Smooth muscle cell (in vitro differentiated cells): ENCODE results near the gene SPARC. TPM values are rescaled to one million over a fixed set of nuclear protein-coding genes. Genes with fewer than 3 reads are reported as not detected.

Source experiments
- DNase-seq: peaks from one replicate; lab custom pipeline; 2025; ENCODE audit not compliant: unreplicated experiment; lab: John Stamatoyannopoulos, UW
- H2AFZ ChIP-seq: fragments of 200-600 bp; sonication (generic); 2 replicates; pipeline ENCODE4 v1.6.0; 2016; ENCODE audit warnings: antibody characterized with exemption, low read depth, mild to moderate bottlenecking
- H3F3A ChIP-seq: fragments of 200-600 bp; sonication (generic); 2 replicates; pipeline ENCODE4 v1.6.0; 2017; ENCODE audit warnings: antibody characterized with exemption, low read depth
- H3K27ac ChIP-seq: fragments of 200-600 bp; sonication (generic); 2 replicates; pipeline ENCODE4 v1.5.1; 2016; ENCODE audit warnings: low read depth, mild to moderate bottlenecking
- H3K27me3 ChIP-seq: fragments of 200-600 bp; sonication (generic); 2 replicates; pipeline ENCODE4 v1.6.1; 2016; ENCODE audit warnings: low read depth, mild to moderate bottlenecking
- H3K36me3 ChIP-seq: fragments of 200-600 bp; sonication (generic); 2 replicates; pipeline ENCODE4 v1.5.1; 2016; ENCODE audit warnings: low read depth
- H3K4me1 ChIP-seq: fragments of 200-600 bp; sonication (generic); 2 replicates; pipeline ENCODE4 v1.5.1; 2016; ENCODE audit warnings: low read depth
- H3K4me2 ChIP-seq: fragments of 200-600 bp; sonication (generic); 2 replicates; pipeline ENCODE4 v1.6.0; 2016; ENCODE audit warnings: mild to moderate bottlenecking
- H3K4me3 ChIP-seq: fragments of 200-600 bp; sonication (generic); 2 replicates; pipeline ENCODE4 v1.5.1; 2016; ENCODE audit warnings: mild to moderate bottlenecking
- H3K79me2 ChIP-seq: fragments of 200-600 bp; sonication (generic); 2 replicates; pipeline ENCODE4 v1.6.0; 2016; ENCODE audit warnings: low read depth, mild to moderate bottlenecking
- H3K9ac ChIP-seq: fragments of 200-600 bp; sonication (generic); 2 replicates; pipeline ENCODE4 v1.6.0; 2016; ENCODE audit warnings: low read depth
- H3K9me3 ChIP-seq: fragments of 200-600 bp; sonication (generic); replicated peaks from 2 replicates; pipeline ENCODE4 v1.5.1; 2016; ENCODE audit warnings: low read depth
- H4K20me1 ChIP-seq: fragments of 200-600 bp; sonication (generic); 2 replicates; pipeline ENCODE4 v1.6.0; 2016; ENCODE audit warnings: low read depth
- CTCF ChIP-seq: fragments of 200-600 bp; sonication (generic); IDR thresholded peaks from 2 replicates; pipeline ENCODE4 v1.5.1; 2017; ENCODE audit warnings: borderline replicate concordance, mild to moderate bottlenecking, antibody characterized with exemption; ENCODE audit not compliant: insufficient read depth, poor library complexity, severe bottlenecking
- WGBS: methylation state at CpG from one replicate; pipeline ENCODE4 v1.1.7; 2016; ENCODE audit warnings: low lambda C conversion rate; 5-methylcytosine and 5-hydroxymethylcytosine counted together
- polyA plus RNA-seq: library from polyadenylated mRNA; unstranded; fragments of >200 nt; fragmentation: Nextera tagmentation; extraction: Ambion mirVana; gene quantifications from 2 replicates; pipeline ENCODE4 v1.2.1, GENCODE V29; 2016
- total RNA-seq: library from RNA; depleted of rRNA; stranded (reverse); fragments of >200 nt; gene quantifications from 2 replicates; pipeline ENCODE4 v1.2.3, GENCODE V29; 2014

SPARC gene
- total RNA-seq: 7,113 and 8,137 TPM in 2 replicates
- 13,534 and 19,518 TPM in 2 replicates for polyA plus RNA-seq

GRCh38 chr5:151686674-151687407 is at the start of gene SPARC:
Gene SPARC (minus strand): TSS chr5:151686915. CDS start chr5:151676188, 10,727 bp downstream.
- under 1% methylated on average over 20 of the region's 22 CpGs for WGBS
- peaks cover 26% of the 10 kb centered on the region for H3K4me1 ChIP-seq
- H3K79me2 ChIP-seq: peaks cover 49% of the 10 kb centered on the region
- peak within 1 kb of the TSS; percentile 99 for H3K9ac ChIP-seq
- peak within 1 kb of the TSS; percentile 99 for H3K27ac ChIP-seq
- DNase-seq: peak; percentile 70
- H2AFZ ChIP-seq: no peak within 1 kb of the TSS
- TF ChIP-seq CTCF: no peak
- peak within 1 kb of the TSS; percentile 92 for H3K4me3 ChIP-seq
- H3K27me3 ChIP-seq: no peaks in the 10 kb centered on the region
- peaks cover 44% of the 10 kb centered on the region for H3F3A ChIP-seq
- H3K9me3 ChIP-seq: no peaks in the 10 kb centered on the region
- H4K20me1 ChIP-seq: peaks cover 39% of the 10 kb centered on the region
- H3K36me3 ChIP-seq: no peaks in the 10 kb centered on the region
- peak within 1 kb of the TSS; percentile 99 for H3K4me2 ChIP-seq

GRCh38 chr5:151735646-151736045 is 48.9 kb upstream of the SPARC start:
- peaks cover 14% of the 10 kb centered on the region for H3K4me1 ChIP-seq
- 78% methylated on average over 1 of the region's 1 CpG for WGBS
- DNase-seq: no peak
- H3K27ac ChIP-seq: no peak overlapping the region
- H3K79me2 ChIP-seq: no peaks in the 10 kb centered on the region
- H3F3A ChIP-seq: peaks cover 33% of the 10 kb centered on the region
- no peak overlapping the region for H3K9ac ChIP-seq
- no peaks in the 10 kb centered on the region for H4K20me1 ChIP-seq
- H2AFZ ChIP-seq: no peak overlapping the region
- TF ChIP-seq CTCF: no peak
- no peaks in the 10 kb centered on the region for H3K36me3 ChIP-seq
- H3K4me3 ChIP-seq: no peak overlapping the region
- no peaks in the 10 kb centered on the region for H3K9me3 ChIP-seq
- H3K27me3 ChIP-seq: no peaks in the 10 kb centered on the region
- no peak overlapping the region for H3K4me2 ChIP-seq

- TF ChIP-seq CTCF: no peak
- no peak for DNase-seq
- Histone ChIP-seq H3F3A (peaks cover 22% of the 10 kb centered on the region), H3K9me3 (no peaks in the 10 kb centered on the region), H3K4me3 (no peak overlapping the region), H3K4me1 (peaks cover 5% of the 10 kb centered on the region), H4K20me1 (no peaks in the 10 kb centered on the region), H3K27ac (peak overlapping the region; percentile 11), H3K27me3 (no peaks in the 10 kb centered on the region), H3K79me2 (no peaks in the 10 kb centered on the region), H3K4me2 (no peak overlapping the region), H2AFZ (no peak overlapping the region), H3K9ac (no peak overlapping the region), H3K36me3 (no peaks in the 10 kb centered on the region)
- 88% methylated on average over 3 of the region's 3 CpGs for WGBS
Measured at GRCh38 chr5:151734064-151734408, 47.3 kb upstream of the SPARC start.
